PC-9 (cell line): Measurements from ENCODE around the gene ZNF567. TPM values are rescaled to one million over a fixed set of nuclear protein-coding genes. Genes with fewer than 3 reads are reported as not detected.

Experiments
- BruUV-seq: library from RNA; stranded (reverse); fragments of 400-500 nt; replicated peaks from 2 replicates; lab custom pipeline; 2021; lab: Mats Ljungman, UMichigan
- CTCF ChIA-PET: fragments of 300-600 bp; sonication (Branson Sonifier 250); formaldehyde crosslinking; loops from one replicate; lab custom pipeline; 2022; ENCODE audit warnings: antibody characterized with exemption; lab: Charles Lee
- POLR2A ChIA-PET: fragments of 300-600 bp; sonication (Branson Sonifier 250); formaldehyde crosslinking; loops from one replicate; lab custom pipeline; 2022; ENCODE audit warnings: antibody characterized with exemption; ENCODE audit not compliant: unreplicated experiment; lab: Charles Lee
- DNase-seq, 2 experiments: peaks; one replicate each; pipeline versions ENCODE4 v3.0.0 to v3.0.0-alpha.2; 2015 to 2022; ENCODE audit warnings: mixed read lengths in 1 of 2
- H2AFZ ChIP-seq: fragments of 200-600 bp; sonication (generic); 2 replicates; pipeline ENCODE4 v1.8.1; 2017; ENCODE audit warnings: antibody characterized with exemption
- H3F3A ChIP-seq: fragments of 200-600 bp; sonication (generic); 2 replicates; pipeline ENCODE4 v1.8.1; 2017; ENCODE audit warnings: antibody characterized with exemption, mild to moderate bottlenecking, low read depth; ENCODE audit not compliant: insufficient read depth
- H3K27ac ChIP-seq: fragments of 200-600 bp; sonication (generic); 2 replicates; pipeline ENCODE4 v1.6.1; 2016; ENCODE audit warnings: mixed run types
- H3K27me3 ChIP-seq: fragments of 200-600 bp; sonication (generic); 2 replicates; pipeline ENCODE4 v1.6.1; 2016; ENCODE audit warnings: low read depth, mixed run types; ENCODE audit not compliant: insufficient read depth
- H3K36me3 ChIP-seq: fragments of 200-600 bp; sonication (generic); 2 replicates; pipeline ENCODE4 v1.6.1; 2016; ENCODE audit warnings: low read depth, mixed run types
- H3K4me1 ChIP-seq: fragments of 200-600 bp; sonication (generic); replicated peaks from 2 replicates; pipeline ENCODE4 v1.6.1; 2016; ENCODE audit warnings: mixed run types; ENCODE audit not compliant: insufficient read depth
- H3K4me2 ChIP-seq: fragments of 200-600 bp; sonication (generic); 2 replicates; pipeline ENCODE4 v1.6.1; 2017; ENCODE audit warnings: mixed run types
- H3K4me3 ChIP-seq: fragments of 200-600 bp; sonication (generic); 2 replicates; pipeline ENCODE4 v1.6.1; 2016; ENCODE audit warnings: mixed run types
- H3K79me2 ChIP-seq: fragments of 200-600 bp; sonication (generic); 2 replicates; pipeline ENCODE4 v1.6.1; 2017; ENCODE audit warnings: low read depth, mixed run types
- H3K9me2 ChIP-seq: fragments of 200-600 bp; sonication (generic); 2 replicates; pipeline ENCODE4 v1.8.1; 2017; ENCODE audit warnings: mild to moderate bottlenecking; ENCODE audit not compliant: insufficient read depth
- H3K9me3 ChIP-seq: fragments of 200-600 bp; sonication (generic); 2 replicates; pipeline ENCODE4 v1.8.1; 2016; ENCODE audit warnings: low read depth; ENCODE audit not compliant: insufficient read depth
- H4K20me1 ChIP-seq: fragments of 200-600 bp; sonication (generic); 2 replicates; pipeline ENCODE4 v1.8.1; 2017; ENCODE audit not compliant: insufficient read depth
- CTCF ChIP-seq: fragments of 200-600 bp; sonication (generic); conservative IDR thresholded peaks from 2 replicates; pipeline ENCODE4 v1.6.1; 2017; ENCODE audit warnings: mixed run types, antibody characterized with exemption, mild to moderate bottlenecking, moderate library complexity
- EZH2 ChIP-seq: fragments of 200-600 bp; sonication (generic); IDR thresholded peaks from 2 replicates; pipeline ENCODE4 v1.8.0; 2017; ENCODE audit warnings: antibody characterized with exemption, low read depth
- intact Hi-C: fragments of 100-400 bp; cut with micrococcal nuclease; formaldehyde crosslinking; loops from one replicate; pipeline ENCODE4 v1.10.0; 2022; ENCODE audit not compliant: unreplicated experiment
- total RNA-seq: library from RNA; stranded (reverse); gene quantifications from 2 replicates; pipeline ENCODE4 v1.2.3, GENCODE V29; 2021

Gene ZNF567
- total RNA-seq, 1 experiment from 2014 or later: 7.0 TPM

GRCh38 chr19:36652958-36653357 lies 34.5 kb upstream of the ZNF567 start:
- CTCF ChIA-PET: no interaction called here
- H3K4me3 ChIP-seq: no peak overlapping the region
- H3K9me2 ChIP-seq: no peaks in the 10 kb centered on the region
- H3K27me3 ChIP-seq: no peaks in the 10 kb centered on the region
- POLR2A ChIA-PET: no interaction called here
- H3K4me2 ChIP-seq: no peak overlapping the region
- H3K27ac ChIP-seq: no peak overlapping the region
- no peaks in the 10 kb centered on the region for H4K20me1 ChIP-seq
- H3K79me2 ChIP-seq: no peaks in the 10 kb centered on the region
- peaks cover 31% of the 10 kb centered on the region for H3K36me3 ChIP-seq
- TF ChIP-seq CTCF (no peak), EZH2 (no peak)
- H3K9me3 ChIP-seq: peaks cover 21% of the 10 kb centered on the region
- no peak for DNase-seq
- intact Hi-C loops: no loop called here
- peaks cover 4% of the 10 kb centered on the region; the same call in 1 of the 2 replicates for H3F3A ChIP-seq
- H3K4me1 ChIP-seq: no peaks in the 10 kb centered on the region
- no TSS peak for BruUV-seq
- no peak overlapping the region for H2AFZ ChIP-seq

GRCh38 chr19:36665832-36666231 lies 21.6 kb upstream of the ZNF567 start:
- peak overlapping the region; percentile 89 for H3K4me2 ChIP-seq
- TF ChIP-seq CTCF (no peak), EZH2 (no peak)
- no peak for DNase-seq
- ChIA-PET CTCF (no interaction called here), POLR2A (interaction anchor here (0.6 kb wide), 2 partner anchors 107 to 346 kb away, joined by 3 to 5 read pairs; partner anchors contain the start of gene ZNF850)
- no TSS peak for BruUV-seq
- H2AFZ ChIP-seq: peak overlapping the region; percentile 96
- H3K27me3 ChIP-seq: no peaks in the 10 kb centered on the region
- H3K9me3 ChIP-seq: peaks cover 32% of the 10 kb centered on the region
- H3F3A ChIP-seq: 0 out of 2 replicates have a peak, but pooled peaks cover 4% of the 10 kb centered on the region
- peak overlapping the region; percentile 79 for H3K4me3 ChIP-seq
- no peaks in the 10 kb centered on the region for H3K9me2 ChIP-seq
- H4K20me1 ChIP-seq: no peaks in the 10 kb centered on the region
- intact Hi-C loops: loop anchor here (1.0 to 5.0 kb wide), 3 partner anchors 21 to 106 kb away; partner anchors contain the start of genes ZNF529, ZNF567 and ZNF850
- no peak overlapping the region for H3K27ac ChIP-seq
- H3K79me2 ChIP-seq: peaks cover 38% of the 10 kb centered on the region
- H3K4me1 ChIP-seq: 0 out of 2 replicates have a peak, but pooled peaks cover 5% of the 10 kb centered on the region
- H3K36me3 ChIP-seq: peaks cover 28% of the 10 kb centered on the region; the same call in 1 of the 2 replicates

GRCh38 chr19:36668646-36669045 lies 18.8 kb upstream of the ZNF567 start:
- BruUV-seq: no TSS peak
- Histone ChIP-seq H3K9me2 (no peaks in the 10 kb centered on the region), H3K27ac (no peak overlapping the region), H3F3A (0 out of 2 replicates have a peak, but pooled peaks cover 4% of the 10 kb centered on the region), H3K4me1 (0 out of 2 replicates have a peak, but pooled peaks cover 5% of the 10 kb centered on the region), H3K4me2 (no peak overlapping the region), H3K27me3 (no peaks in the 10 kb centered on the region), H3K4me3 (no peak overlapping the region), H3K79me2 (peaks cover 38% of the 10 kb centered on the region), H4K20me1 (no peaks in the 10 kb centered on the region), H2AFZ (no peak overlapping the region), H3K9me3 (peaks cover 29% of the 10 kb centered on the region), H3K36me3 (peaks cover 23% of the 10 kb centered on the region; the same call in 1 of the 2 replicates)
- intact Hi-C loops: loop anchor here (5.0 kb wide), 1 partner anchor 104 kb away; the partner anchor contains the start of gene ZNF850
- ChIA-PET POLR2A (no interaction called here), CTCF (no interaction called here)
- TF ChIP-seq CTCF (no peak), EZH2 (no peak)
- DNase-seq: no peak
